SH-SY5Y (cell line): ENCODE data around the gene FCHSD2.

Experiments
- GATA2 ChIP-seq: IDR thresholded peaks from 2 replicates; pipeline ENCODE4 v1.6.1; 2011; ENCODE audit warnings: mild to moderate bottlenecking, low read depth, low read length
- GATA3 ChIP-seq: IDR thresholded peaks from 2 replicates; pipeline ENCODE4 v1.6.1; 2011; ENCODE audit warnings: low read depth, mild to moderate bottlenecking, low read length, moderate library complexity

- TF ChIP-seq GATA2 (no peak), GATA3 (no peak)
Measured at GRCh38 chr11:72947229-72947628, 194.9 kb downstream of the FCHSD2 start.
